Measurements from ENCODE around the gene APOL2. TPM values are rescaled to one million over a fixed set of nuclear protein-coding genes. Genes with fewer than 3 reads are reported as not detected.

Gene APOL2
- total and polyA plus RNA-seq, 8 donors: 29.0 to 63.0 (median 35.0) TPM

DNA sequence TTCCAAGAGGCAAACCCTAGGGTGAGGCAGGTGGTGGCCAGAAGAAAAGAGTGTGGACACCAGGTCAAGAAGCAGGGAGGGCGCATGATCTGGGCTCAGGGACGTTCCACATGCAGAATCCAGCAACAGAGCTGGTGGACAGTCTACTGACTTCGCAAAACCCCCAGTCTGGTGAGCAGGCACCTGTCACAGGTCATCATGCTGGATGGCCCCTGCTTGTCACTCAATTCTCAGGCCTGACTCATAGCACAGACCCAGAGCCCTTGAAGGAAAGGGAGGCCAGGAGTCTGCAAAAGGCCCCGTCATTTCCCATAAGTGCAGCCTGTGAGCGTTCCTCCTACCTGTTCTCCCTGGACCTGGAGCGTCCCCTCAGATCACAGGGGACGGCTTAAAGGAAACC, 55.9 kb downstream of the APOL2 start:
- DNase-seq (no peak), ATAC-seq (no peak)
- Histone ChIP-seq H3K4me1 (peaks cover 0 to 9% of the 10 kb centered on the region in 2 donors), H3K27me3 (no peaks in the 10 kb centered on the region), H3K4me3 (no peak overlapping the region), H3K27ac (no peak overlapping the region), H3K36me3 (no peaks in the 10 kb centered on the region), H3K9me3 (no peaks in the 10 kb centered on the region)
- TF ChIP-seq, protein P1, sequence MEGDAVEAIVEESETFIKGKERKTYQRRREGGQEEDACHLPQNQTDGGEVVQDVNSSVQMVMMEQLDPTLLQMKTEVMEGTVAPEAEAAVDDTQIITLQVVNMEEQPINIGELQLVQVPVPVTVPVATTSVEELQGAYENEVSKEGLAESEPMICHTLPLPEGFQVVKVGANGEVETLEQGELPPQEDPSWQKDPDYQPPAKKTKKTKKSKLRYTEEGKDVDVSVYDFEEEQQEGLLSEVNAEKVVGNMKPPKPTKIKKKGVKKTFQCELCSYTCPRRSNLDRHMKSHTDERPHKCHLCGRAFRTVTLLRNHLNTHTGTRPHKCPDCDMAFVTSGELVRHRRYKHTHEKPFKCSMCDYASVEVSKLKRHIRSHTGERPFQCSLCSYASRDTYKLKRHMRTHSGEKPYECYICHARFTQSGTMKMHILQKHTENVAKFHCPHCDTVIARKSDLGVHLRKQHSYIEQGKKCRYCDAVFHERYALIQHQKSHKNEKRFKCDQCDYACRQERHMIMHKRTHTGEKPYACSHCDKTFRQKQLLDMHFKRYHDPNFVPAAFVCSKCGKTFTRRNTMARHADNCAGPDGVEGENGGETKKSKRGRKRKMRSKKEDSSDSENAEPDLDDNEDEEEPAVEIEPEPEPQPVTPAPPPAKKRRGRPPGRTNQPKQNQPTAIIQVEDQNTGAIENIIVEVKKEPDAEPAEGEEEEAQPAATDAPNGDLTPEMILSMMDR (IDR thresholded peaks at IDR 0.05): no peak
- intact Hi-C loops (cut with DNase I): loop anchor here in 1 of 2 donors (5.0 kb wide), 1 partner anchor 36 kb away; no protein-coding TSS in a partner anchor

DNA sequence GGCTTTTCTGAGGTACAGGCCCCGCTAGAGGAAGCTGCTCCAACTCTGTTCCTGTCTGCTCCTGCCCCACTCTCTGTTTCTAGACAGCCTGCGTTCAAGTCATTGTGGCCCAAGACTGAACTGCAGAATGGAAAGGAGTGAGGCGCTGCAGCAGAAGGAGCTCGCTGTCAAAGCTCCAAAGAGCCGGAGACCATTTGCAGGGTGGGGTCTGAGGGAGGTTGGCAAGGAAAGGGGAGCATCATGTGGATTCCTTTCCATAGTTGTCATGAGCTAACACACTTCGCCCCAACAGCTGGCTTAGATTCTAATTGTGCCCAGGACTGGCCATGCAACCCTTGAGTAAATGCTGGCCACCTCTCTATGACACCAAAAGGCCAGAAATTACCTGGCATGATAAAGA, 56.5 kb downstream of the APOL2 start:
- DNase-seq (no peak), ATAC-seq (no peak)
- H3K4me3 ChIP-seq: no peak overlapping the region
- no peaks in the 10 kb centered on the region for H3K27me3 ChIP-seq
- TF ChIP-seq, protein P1 (IDR thresholded peaks at IDR 0.05): no peak
- no peak overlapping the region for H3K27ac ChIP-seq
- intact Hi-C loops (cut with DNase I): loop anchor here in 1 of 2 donors (5.0 kb wide), 1 partner anchor 36 kb away; no protein-coding TSS in a partner anchor
- H3K36me3 ChIP-seq: no peaks in the 10 kb centered on the region
- peaks cover 0 to 9% of the 10 kb centered on the region in 2 donors for H3K4me1 ChIP-seq
- H3K9me3 ChIP-seq: no peaks in the 10 kb centered on the region

DNA sequence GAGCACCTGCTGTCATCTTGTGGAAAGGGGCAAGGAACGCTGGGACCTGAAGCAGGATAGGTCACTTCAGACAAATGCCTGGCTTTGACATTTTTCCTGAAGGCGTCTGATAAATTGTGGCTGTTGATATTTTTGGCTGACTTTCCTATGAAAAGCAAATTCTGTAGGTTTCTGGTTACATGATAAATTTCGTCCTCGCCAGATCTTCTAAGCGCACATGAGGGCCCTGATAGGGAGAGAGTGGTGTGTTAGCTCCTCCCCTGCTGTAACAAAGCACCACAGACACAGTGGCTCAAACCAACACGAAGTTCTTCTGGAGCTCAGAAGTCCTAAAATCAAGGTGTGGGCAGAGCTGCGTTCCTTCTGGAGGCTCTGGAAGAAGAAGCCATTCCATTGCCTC, 57.3 kb downstream of the APOL2 start:
- intact Hi-C loops (cut with DNase I): loop anchor here in 1 of 2 donors (5.0 kb wide), 1 partner anchor 35 kb away; no protein-coding TSS in a partner anchor

DNA sequence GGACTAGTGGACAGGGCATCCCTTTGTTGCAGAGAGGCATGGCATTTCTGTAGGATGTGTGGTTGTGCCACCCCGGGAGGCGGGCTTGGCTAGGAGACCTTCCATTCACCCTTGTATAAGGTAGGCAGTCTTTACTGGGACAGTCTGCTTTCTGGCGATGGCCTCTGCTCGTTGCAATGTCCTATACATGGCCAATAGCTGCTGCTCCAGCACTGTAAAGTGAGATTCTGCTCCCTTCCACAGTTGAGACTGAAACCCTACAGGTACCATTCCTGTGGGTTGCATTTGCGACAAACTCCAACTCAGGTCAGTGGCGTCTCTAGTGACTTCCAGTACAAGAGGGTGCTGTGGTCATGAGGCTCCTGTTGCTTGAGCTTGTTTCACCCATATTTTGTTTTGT, 58.4 kb downstream of the APOL2 start:
- TF ChIP-seq, protein P1 (IDR thresholded peaks at IDR 0.05): no peak
- H3K9me3 ChIP-seq: no peaks in the 10 kb centered on the region
- ATAC-seq: no peak

More for the DNA sequence above, 57.3 kb downstream of the APOL2 start:
- TF ChIP-seq, protein P1 (IDR thresholded peaks at IDR 0.05): no peak
- Histone ChIP-seq H3K9me3 (no peaks in the 10 kb centered on the region), H3K27ac (no peak overlapping the region), H3K4me3 (no peak overlapping the region), H3K27me3 (no peaks in the 10 kb centered on the region), H3K4me1 (peaks cover 0 to 9% of the 10 kb centered on the region in 2 donors), H3K36me3 (no peaks in the 10 kb centered on the region)
- ATAC-seq (no peak), DNase-seq (no peak)

DNA sequence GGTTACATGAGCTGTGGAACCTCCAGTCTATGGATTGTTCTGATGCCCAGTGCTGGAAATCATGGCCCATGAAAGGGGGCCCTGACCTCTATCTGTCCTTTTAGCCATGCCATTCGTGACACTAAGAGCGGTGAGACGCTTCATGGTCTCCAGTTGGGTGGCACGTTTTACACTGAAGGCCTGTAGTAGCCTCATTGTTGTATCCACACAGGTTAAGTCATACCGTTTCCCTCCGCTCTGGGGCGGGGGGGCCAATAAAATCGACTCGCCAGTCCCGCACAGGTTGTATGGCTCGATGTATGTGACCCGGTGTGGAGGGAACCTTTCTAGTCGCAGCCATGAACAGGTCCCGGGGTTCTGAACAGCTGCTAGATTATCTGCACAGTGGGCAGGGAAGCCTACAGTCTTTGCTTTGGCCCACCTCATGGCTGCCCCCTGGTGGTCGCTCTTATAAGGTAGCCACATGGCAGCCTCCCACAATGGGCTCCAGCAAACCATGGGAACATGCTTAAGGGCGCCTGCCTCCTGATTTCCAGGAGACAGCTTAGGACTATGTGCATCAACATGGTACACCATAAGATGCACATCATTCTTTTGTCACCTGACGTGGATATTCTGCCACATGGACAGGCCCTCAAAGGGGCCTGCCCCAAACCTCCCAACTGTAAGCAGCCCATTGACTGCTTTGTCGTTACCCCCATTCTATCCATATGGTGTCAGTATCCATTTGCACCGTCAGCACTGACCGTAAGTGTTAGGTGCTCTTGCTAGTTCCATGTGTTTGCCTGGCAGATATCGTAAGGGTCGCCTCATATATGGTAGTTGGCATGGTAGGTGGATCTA, 59.1 kb downstream of the APOL2 start:
- H3K9me3 ChIP-seq: no peaks in the 10 kb centered on the region
- H3K4me3 ChIP-seq: no peak overlapping the region
- intact Hi-C loops (cut with DNase I): loop anchor here in 1 of 2 donors (5.0 kb wide), 1 partner anchor 33 kb away; no protein-coding TSS in a partner anchor
- no peak overlapping the region for H3K27ac ChIP-seq
- no peaks in the 10 kb centered on the region for H3K27me3 ChIP-seq
- ATAC-seq: peak; percentile 98
- TF ChIP-seq, protein P1 (IDR thresholded peaks at IDR 0.05): peak; percentile 92 to 93
- H3K4me1 ChIP-seq: peaks cover 0 to 9% of the 10 kb centered on the region in 2 donors
- no peaks in the 10 kb centered on the region for H3K36me3 ChIP-seq
- peak; percentile 61 to 91 (median 80) for DNase-seq

More for the DNA sequence above, 58.4 kb downstream of the APOL2 start:
- DNase-seq: no peak
- H3K4me3 ChIP-seq: no peak overlapping the region
- H3K36me3 ChIP-seq: no peaks in the 10 kb centered on the region
- peaks cover 0 to 9% of the 10 kb centered on the region in 2 donors for H3K4me1 ChIP-seq
- no peaks in the 10 kb centered on the region for H3K27me3 ChIP-seq
- H3K27ac ChIP-seq: no peak overlapping the region
- intact Hi-C loops (cut with DNase I): loop anchor here in 1 of 2 donors (5.0 kb wide), 1 partner anchor 34 kb away; no protein-coding TSS in a partner anchor

Data from left lung (tissue), 10 donors.